Testis (tissue), 3 donors: ENCODE data around the gene ZNF333. TPM values are rescaled to one million over a fixed set of nuclear protein-coding genes. Genes with fewer than 3 reads are reported as not detected.
"Not testable (repeated sequence)": the region's sequence is repeated elsewhere in the genome, so short reads cannot be mapped to it uniquely, and the experiment has no call there.

Experiments
- DNase-seq: peaks from one replicate; pipeline ENCODE4 v3.0.0-alpha.2; 2019
- H3K27ac ChIP-seq, 2 donors: fragments of 200-600 bp; sonication (generic); one replicate each; pipeline ENCODE4 v1.5.1; 2019
- H3K27me3 ChIP-seq: fragments of 200-600 bp; sonication (generic); one replicate; pipeline ENCODE4 v1.5.1; 2019
- H3K36me3 ChIP-seq: fragments of 200-600 bp; sonication (generic); one replicate; pipeline ENCODE4 v1.5.1; 2017; ENCODE audit warnings: low read depth; ENCODE audit errors: missing control alignments
- H3K4me1 ChIP-seq: fragments of 200-600 bp; sonication (generic); one replicate; pipeline ENCODE4 v1.5.1; 2019
- H3K4me3 ChIP-seq, 2 donors: fragments of 200-600 bp; sonication (generic); one replicate each; pipeline ENCODE4 v1.5.1; 2017 to 2019
- H3K9me3 ChIP-seq: fragments of 200-600 bp; sonication (generic); one replicate; pipeline ENCODE4 v1.5.1; 2017
- CTCF ChIP-seq, 3 experiments: fragments of 450-650 bp in 2 of 3; fragments of 200-600 bp in 1 of 3; sonication (generic) in 1 of 3; IDR thresholded peaks; one replicate each; pipeline ENCODE4 v1.5.1; 2016 to 2019; ENCODE audit warnings: antibody characterized with exemption in 3 of 3, mild to moderate bottlenecking in 2 of 3, moderate library complexity in 1 of 3
- POLR2A ChIP-seq: fragments of 450-650 bp; IDR thresholded peaks from one replicate; pipeline ENCODE4 v1.6.1; 2017; ENCODE audit warnings: antibody characterized with exemption, mild to moderate bottlenecking, moderate library complexity
- WGBS, 2 donors: methylation state at CpG; one replicate each; pipeline ENCODE4 v1.1.5; 2018; 5-methylcytosine and 5-hydroxymethylcytosine counted together
- intact Hi-C: fragments of 100-400 bp; cut with DNase I; formaldehyde crosslinking; loops from one replicate; pipeline ENCODE4 v1.15.1; 2023; ENCODE audit warnings: low total_unique reads
- polyA plus RNA-seq: library from polyadenylated mRNA; stranded (reverse); fragments of 350-450 nt; fragmentation: Illumina TruSeq; extraction: RNeasy Lipid Tissue Mini Kit (QIAGEN cat#74804); gene quantifications from one replicate; pipeline ENCODE4 v1.2.3, GENCODE V29; 2014; ENCODE audit warnings: low read depth, low replicate concordance; ENCODE audit not compliant: insufficient read depth
- total RNA-seq, 2 donors: library from RNA; depleted of rRNA; stranded (reverse); fragments of >200 nt; gene quantifications; one replicate each; pipeline ENCODE4 v1.2.3, GENCODE V29; 2016

The ZNF333 gene
- total and polyA plus RNA-seq, 3 donors from 2014 or later: 24.2 to 48.7 (median 42.4) TPM

- Histone ChIP-seq H3K27me3 (no peaks in the 10 kb centered on the region), H3K4me3 (no peak overlapping the region), H3K27ac (no peak overlapping the region), H3K9me3 (no peaks in the 10 kb centered on the region), H3K36me3 (no peaks in the 10 kb centered on the region), H3K4me1 (peaks cover 5% of the 10 kb centered on the region)
- 55 to 60% methylated on average over 5 of the region's 5 CpGs for WGBS, 2 donors
- TF ChIP-seq POLR2A (no peak), CTCF (IDR thresholded peaks at IDR 0.05) (no peak)
- intact Hi-C loops: no loop called here
- no peak for DNase-seq
Measured at GRCh38 chr19:14779151-14779550, 89.3 kb downstream of the ZNF333 start.

GRCh38 chr19:14780622-14781225 lies 90.9 kb downstream of the ZNF333 start:
- H3K27me3 ChIP-seq, H3K4me3 ChIP-seq, intact Hi-C loops, DNase-seq, H3K9me3 ChIP-seq, H3K4me1 ChIP-seq, H3K36me3 ChIP-seq, H3K27ac ChIP-seq: not testable (repeated sequence)
- 67 to 83% methylated on average over 12 to 14 of the region's 14 CpGs for whole genome bisulfite sequencing, 2 donors

GRCh38 chr19:14781713-14782536 lies 92.1 kb downstream of the ZNF333 start:
- H3K4me1 ChIP-seq, H3K36me3 ChIP-seq, H3K9me3 ChIP-seq, intact Hi-C loops, H3K4me3 ChIP-seq, H3K27ac ChIP-seq, DNase-seq, H3K27me3 ChIP-seq: not testable (repeated sequence)
- WGBS, 2 donors: 86 to 88% methylated on average over 17 of the region's 17 CpGs

- H3K9me3 ChIP-seq: no peaks in the 10 kb centered on the region
- 87% methylated on average over 16 of the region's 16 CpGs for WGBS, 2 donors
- no peaks in the 10 kb centered on the region for H3K27me3 ChIP-seq
- TF ChIP-seq CTCF (IDR thresholded peaks at IDR 0.05): no peak
- TF ChIP-seq POLR2A: no peak
- peaks cover 3% of the 10 kb centered on the region for H3K4me1 ChIP-seq
- H3K4me3 ChIP-seq: no peak overlapping the region
- intact Hi-C loops: no loop called here
- H3K36me3 ChIP-seq: no peaks in the 10 kb centered on the region
- H3K27ac ChIP-seq: no peak overlapping the region
- no peak for DNase-seq
Measured at GRCh38 chr19:14782626-14783409, 93.0 kb downstream of the ZNF333 start.

Other genes starting within 250 kb of the ZNF333 start
- gene PTGER1, start 214.7 kb upstream of the ZNF333 start, total RNA-seq: 1 to 10 TPM; 1.4 to 1.5 TPM
- gene PTGER1, start 214.7 kb upstream of the ZNF333 start, polyA plus RNA-seq: 0.22 TPM
- gene GIPC1, start 193.9 kb upstream of the ZNF333 start, total RNA-seq: 10 to 100 TPM; 55.0 to 57.5 TPM
- gene GIPC1, start 193.9 kb upstream of the ZNF333 start, polyA plus RNA-seq: 47.8 TPM
- 100 to 1,000 TPM; 185 to 245 TPM for gene DNAJB1, start 171.7 kb upstream of the ZNF333 start, total RNA-seq
- 386 TPM for gene DNAJB1, start 171.7 kb upstream of the ZNF333 start, polyA plus RNA-seq
- 100 to 1,000 TPM; 164 to 192 TPM for gene TECR, start 160.5 kb upstream of the ZNF333 start, total RNA-seq
- 418 TPM for gene TECR, start 160.5 kb upstream of the ZNF333 start, polyA plus RNA-seq
- gene NDUFB7, start 118.0 kb upstream of the ZNF333 start, total RNA-seq: 100 to 1,000 TPM; 389 to 493 TPM
- gene NDUFB7, start 118.0 kb upstream of the ZNF333 start, polyA plus RNA-seq: 259 TPM
- 1 to 10 TPM in 1 of 2 donors, under 1 TPM in 1; 0.56 to 1.3 TPM for gene CLEC17A, start 107.0 kb upstream of the ZNF333 start, total RNA-seq
- gene CLEC17A, start 107.0 kb upstream of the ZNF333 start, polyA plus RNA-seq: 1.4 TPM
- under 1 TPM; 0.19 to 0.31 TPM for gene ADGRE3, start 15.2 kb upstream of the ZNF333 start, total RNA-seq
- 0.46 TPM for gene ADGRE3, start 15.2 kb upstream of the ZNF333 start, polyA plus RNA-seq
- 1 to 10 TPM in 1 of 2 donors, under 1 TPM in 1; 0.71 to 1.6 TPM for gene ADGRE2, start 88.5 kb downstream of the ZNF333 start, total RNA-seq
- gene ADGRE2, start 88.5 kb downstream of the ZNF333 start, polyA plus RNA-seq: 0.58 TPM
- gene OR7A5, start 145.1 kb downstream of the ZNF333 start, total RNA-seq: 1 to 10 TPM; 3.7 to 4.3 TPM
- 3.3 TPM for gene OR7A5, start 145.1 kb downstream of the ZNF333 start, polyA plus RNA-seq
- 1 to 10 TPM; 2.5 to 6.1 TPM for gene OR7C1, start 145.1 kb downstream of the ZNF333 start, total RNA-seq
- gene OR7C1, start 145.1 kb downstream of the ZNF333 start, polyA plus RNA-seq: 4.2 TPM
- not detected for gene OR7A10, start 158.9 kb downstream of the ZNF333 start, total RNA-seq
- gene OR7A10, start 158.9 kb downstream of the ZNF333 start, polyA plus RNA-seq: not detected
- under 1 TPM in 1 of 2 donors, not detected in 1; 0.06 TPM for gene OR7A17, start 196.1 kb downstream of the ZNF333 start, total RNA-seq
- gene OR7A17, start 196.1 kb downstream of the ZNF333 start, polyA plus RNA-seq: not detected